Endothelial cell of umbilical vein (primary cell): ENCODE data around the gene SLC11A2. TPM values are rescaled to one million over a fixed set of nuclear protein-coding genes. Genes with fewer than 3 reads are reported as not detected.

Source experiments
- BruUV-seq: library from RNA; stranded (reverse); fragments of 400-500 nt; replicated peaks from 2 replicates; lab custom pipeline; 2021; lab: Mats Ljungman, UMichigan
- CTCF ChIA-PET: fragments of 300-600, 350-600 bp; sonication (Branson Sonifier 250); formaldehyde crosslinking; loops from one replicate; lab custom pipeline; 2021; ENCODE audit warnings: antibody characterized with exemption, inconsistent platforms; lab: Charles Lee
- POLR2A ChIA-PET: fragments of 300-600, 350-600 bp; sonication (Branson Sonifier 250); formaldehyde crosslinking; loops from one replicate; lab custom pipeline; 2021; ENCODE audit warnings: antibody characterized with exemption, inconsistent platforms; lab: Charles Lee
- DNase-seq: peaks from one replicate; pipeline ENCODE4 v3.0.0-alpha.2; 2011; ENCODE audit warnings: low read depth, low spot score
- FAIRE-seq: peaks from 2 replicates; lab custom pipeline; 2011; peaks lifted over from hg19 to GRCh38; lab: Jason Lieb, UNC
- H2AFZ ChIP-seq: 2 replicates; pipeline ENCODE4 v1.6.0; 2012; ENCODE audit warnings: low read depth, low read length, control low read depth, inconsistent platforms
- H3K27ac ChIP-seq: 2 replicates; pipeline ENCODE4 v1.5.1; 2011; ENCODE audit warnings: low read depth, mild to moderate bottlenecking, control low read depth, low read length, moderate library complexity; ENCODE audit not compliant: insufficient read depth
- H3K27me3 ChIP-seq, 2 experiments: 2 replicates each; pipeline versions ENCODE4 v1.6.0 to v1.6.1; 2011; ENCODE audit warnings: low read length in 2 of 2, mixed read lengths in 1 of 2; ENCODE audit not compliant: control insufficient read depth in 2 of 2, insufficient read depth in 2 of 2
- H3K36me3 ChIP-seq, 2 experiments: 2 replicates in 1 of 2; 3 replicates in 1 of 2; pipeline ENCODE4 v1.5.1; 2011; ENCODE audit warnings: low read length in 2 of 2, mild to moderate bottlenecking in 1 of 2, moderate library complexity in 1 of 2; ENCODE audit not compliant: control insufficient read depth in 2 of 2, insufficient read depth in 2 of 2; ENCODE audit errors: extremely low read depth in 1 of 2
- H3K4me1 ChIP-seq: 3 replicates; pipeline ENCODE4 v1.5.1; 2011; ENCODE audit warnings: mild to moderate bottlenecking, low read length; ENCODE audit not compliant: control insufficient read depth, insufficient read depth; ENCODE audit errors: extremely low read depth
- H3K4me2 ChIP-seq: 2 replicates; pipeline ENCODE4 v1.6.1; 2011; ENCODE audit warnings: low read length, control low read depth, mixed read lengths; ENCODE audit not compliant: insufficient read depth
- H3K4me3 ChIP-seq, 3 experiments: fragments of 200-600 bp in 1 of 3; sonication (generic), shearing (Covaris generic) in 1 of 3; replicated peaks in 1 of 3; 2 replicates each; pipeline ENCODE4 v1.5.1; 2011 to 2016; ENCODE audit warnings: control low read depth in 3 of 3, low read length in 3 of 3, mild to moderate bottlenecking in 2 of 3, inconsistent platforms in 1 of 3, low read depth in 1 of 3, moderate library complexity in 1 of 3; ENCODE audit not compliant: insufficient read depth in 1 of 3
- H3K79me2 ChIP-seq: 2 replicates; pipeline ENCODE4 v1.6.0; 2012; ENCODE audit warnings: low read length, inconsistent platforms; ENCODE audit not compliant: control insufficient read depth, insufficient read depth
- H3K9ac ChIP-seq: replicated peaks from 2 replicates; pipeline ENCODE3; 2011; ENCODE audit warnings: low read length, control low read depth; ENCODE audit not compliant: insufficient read depth; ENCODE audit errors: extremely low read depth
- H3K9me1 ChIP-seq: replicated peaks from 3 replicates; pipeline ENCODE4 v1.6.0; 2011; ENCODE audit warnings: mild to moderate bottlenecking, low read length; ENCODE audit not compliant: control insufficient read depth, insufficient read depth; ENCODE audit errors: extremely low read depth
- H3K9me3 ChIP-seq: replicated peaks from 2 replicates; pipeline ENCODE4 v1.5.1; 2012; ENCODE audit warnings: low read length, inconsistent platforms; ENCODE audit not compliant: control insufficient read depth, insufficient read depth
- H4K20me1 ChIP-seq: replicated peaks from 2 replicates; pipeline ENCODE3; 2011; ENCODE audit warnings: mild to moderate bottlenecking, low read length; ENCODE audit not compliant: control insufficient read depth, insufficient read depth; ENCODE audit errors: extremely low read depth
- CTCF ChIP-seq, 2 donors: IDR thresholded peaks; 1 replicate in 1 of 2; 2 replicates in 1 of 2; pipeline ENCODE4 v1.5.1; 2011; ENCODE audit warnings: low read length in 2 of 2, mild to moderate bottlenecking in 2 of 2, moderate library complexity in 2 of 2, control low read depth in 1 of 2, inconsistent platforms in 1 of 2, low read depth in 1 of 2; ENCODE audit not compliant: insufficient read depth in 1 of 2; ENCODE audit errors: extremely low read depth in 1 of 2
- EZH2 ChIP-seq: IDR thresholded peaks from 2 replicates; pipeline ENCODE4 v1.6.1; 2012; ENCODE audit warnings: borderline replicate concordance, low read depth, mild to moderate bottlenecking, moderate library complexity, low read length, inconsistent platforms; ENCODE audit not compliant: severe bottlenecking
- FOS ChIP-seq: IDR thresholded peaks from 2 replicates; pipeline ENCODE4 v1.6.1; 2011; ENCODE audit warnings: mild to moderate bottlenecking, low read length, moderate library complexity, borderline replicate concordance; ENCODE audit not compliant: insufficient read depth
- GATA2 ChIP-seq: IDR thresholded peaks from 2 replicates; pipeline ENCODE4 v1.7.0; 2011; ENCODE audit warnings: low read depth, mild to moderate bottlenecking, moderate library complexity, mixed read lengths, low read length; ENCODE audit not compliant: insufficient read length, insufficient read depth
- JUN ChIP-seq: IDR thresholded peaks from 2 replicates; pipeline ENCODE4 v1.6.1; 2011; ENCODE audit warnings: borderline replicate concordance, low read depth; ENCODE audit not compliant: insufficient read length, insufficient read depth
- MAX ChIP-seq: IDR thresholded peaks from 2 replicates; pipeline ENCODE4 v1.6.1; 2011; ENCODE audit not compliant: insufficient read depth, insufficient read length
- MYC ChIP-seq: IDR thresholded peaks from one replicate; pipeline ENCODE4 v1.6.1; 2011; ENCODE audit warnings: mild to moderate bottlenecking, low read depth, low read length
- POLR2A ChIP-seq: IDR thresholded peaks from 2 replicates; pipeline ENCODE4 v1.6.1; 2012; ENCODE audit warnings: low read depth, mild to moderate bottlenecking, control low read depth, low read length
- POLR2AphosphoS5 ChIP-seq: IDR thresholded peaks from 2 replicates; pipeline ENCODE4 v1.6.1; 2012; ENCODE audit warnings: low read depth, mild to moderate bottlenecking, control low read depth, low read length, moderate library complexity; ENCODE audit not compliant: insufficient read depth
- dilution Hi-C: fragments of 300-500 bp; cut with MboI; formaldehyde crosslinking; loops from one replicate; pipeline ENCODE4 v1.15.0; 2019; ENCODE audit warnings: low sequenced_read_pairs; ENCODE audit not compliant: extremely low pct_ligation_motif_present
- intact Hi-C: fragments of 100-400 bp; cut with micrococcal nuclease; formaldehyde crosslinking; loops from one replicate; pipeline ENCODE4 v1.10.0; 2022
- polyA plus RNA-seq, 4 experiments: library from polyadenylated mRNA; depleted of rRNA in 3 of 4; stranded (reverse) in 3 of 4; unstranded in 1 of 4; fragments of >200 nt; gene quantifications; 2 replicates each; pipeline versions ENCODE4 v1.2.1 to v1.2.3, GENCODE V29; 2011 to 2012; ENCODE audit warnings: missing spikeins in 1 of 4
- total RNA-seq: library from RNA; stranded (reverse); gene quantifications from 2 replicates; pipeline ENCODE4 v1.2.3, GENCODE V29; 2021

The SLC11A2 gene
- total and polyA plus RNA-seq, 2 donors (not counting 3 experiments of a cell fraction or from before 2014, with no cell fraction given) = 47.5 to 56.4 TPM

GRCh38 chr12:50981319-50982239 is 44.6 kb downstream of the SLC11A2 start:
- dilution Hi-C loops (no loop called here), intact Hi-C loops (no loop called here)
- H3K9ac ChIP-seq = no peak overlapping the region
- H3K36me3 ChIP-seq = peaks cover 0 to 3% of the 10 kb centered on the region in 2 experiments
- H3K27me3 ChIP-seq = no peaks in the 10 kb centered on the region
- POLR2A ChIA-PET = interaction anchor here (0.5 kb wide), 1 partner anchor 101 kb away, joined by 3 read pairs; no protein-coding TSS in a partner anchor
- H3K79me2 ChIP-seq = no peaks in the 10 kb centered on the region
- peaks cover 18% of the 10 kb centered on the region for H3K4me1 ChIP-seq
- TF ChIP-seq POLR2A (no peak), MAX (no peak), GATA2 (no peak), CTCF (IDR thresholded peaks at IDR 0.05; ENCODE audit: extremely low read depth in 1 of 2, insufficient read depth in 1 of 2, low read depth in 1 of 2, low read length in 2 of 2) (no peak), EZH2 (no peak), POLR2AphosphoS5 (no peak), MYC (no peak), FOS (no peak), JUN (no peak)
- CTCF ChIA-PET = interaction anchor here (1.7 kb wide), 1 partner anchor 156 kb away, joined by 7 read pairs; no protein-coding TSS in a partner anchor
- no peaks in the 10 kb centered on the region for H4K20me1 ChIP-seq
- no peak for DNase-seq
- H3K4me2 ChIP-seq = no peak overlapping the region
- H3K4me3 ChIP-seq = no peak overlapping the region
- H2AFZ ChIP-seq = no peak overlapping the region
- no peak overlapping the region for H3K27ac ChIP-seq
- no TSS peak for BruUV-seq
- no peaks in the 10 kb centered on the region for H3K9me3 ChIP-seq
- FAIRE-seq = no peak
- H3K9me1 ChIP-seq = no peaks in the 10 kb centered on the region
